GM10266 (cell line): ENCODE results near the gene LTV1.
"Not testable (repeated sequence)": the region's sequence is repeated elsewhere in the genome, so short reads cannot be mapped to it uniquely, and the experiment has no call there.

Experiments
- DNase-seq: peaks from one replicate; pipeline ENCODE4 v3.0.0; 2012; ENCODE audit errors: extremely low spot score
- TF ChIP-seq, protein P1 (sequence below): IDR thresholded peaks from 2 replicates; pipeline ENCODE4 v1.5.1; 2012; ENCODE audit warnings: mild to moderate bottlenecking, low read depth; ENCODE audit not compliant: control insufficient read depth, insufficient read depth; ENCODE audit errors: missing control alignments

The LTV1 gene

DNA sequence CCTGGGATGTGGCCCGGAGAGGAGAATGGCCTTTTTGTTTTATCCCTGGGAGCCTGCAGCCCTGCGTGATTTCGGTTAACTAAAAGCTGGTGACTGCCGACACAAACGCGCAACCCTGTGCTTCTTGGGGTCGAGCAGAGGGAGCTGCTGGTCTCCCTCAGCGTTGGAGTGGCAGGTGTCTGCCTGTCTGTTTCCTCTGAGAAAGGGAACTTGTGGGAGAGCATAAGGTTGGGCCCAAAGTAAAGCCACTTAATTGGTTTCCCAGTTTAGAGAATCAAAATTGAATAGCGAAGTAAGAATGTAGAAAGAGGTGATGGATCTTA lies 500 bp downstream of the LTV1 start:
- no peak for DNase-seq

GRCh38 chr6:143844006-143844405 lies 868 bp downstream of the LTV1 start:
- no peak for DNase-seq

More for the DNA sequence above, 500 bp downstream of the LTV1 start:
- TF ChIP-seq, protein P1, sequence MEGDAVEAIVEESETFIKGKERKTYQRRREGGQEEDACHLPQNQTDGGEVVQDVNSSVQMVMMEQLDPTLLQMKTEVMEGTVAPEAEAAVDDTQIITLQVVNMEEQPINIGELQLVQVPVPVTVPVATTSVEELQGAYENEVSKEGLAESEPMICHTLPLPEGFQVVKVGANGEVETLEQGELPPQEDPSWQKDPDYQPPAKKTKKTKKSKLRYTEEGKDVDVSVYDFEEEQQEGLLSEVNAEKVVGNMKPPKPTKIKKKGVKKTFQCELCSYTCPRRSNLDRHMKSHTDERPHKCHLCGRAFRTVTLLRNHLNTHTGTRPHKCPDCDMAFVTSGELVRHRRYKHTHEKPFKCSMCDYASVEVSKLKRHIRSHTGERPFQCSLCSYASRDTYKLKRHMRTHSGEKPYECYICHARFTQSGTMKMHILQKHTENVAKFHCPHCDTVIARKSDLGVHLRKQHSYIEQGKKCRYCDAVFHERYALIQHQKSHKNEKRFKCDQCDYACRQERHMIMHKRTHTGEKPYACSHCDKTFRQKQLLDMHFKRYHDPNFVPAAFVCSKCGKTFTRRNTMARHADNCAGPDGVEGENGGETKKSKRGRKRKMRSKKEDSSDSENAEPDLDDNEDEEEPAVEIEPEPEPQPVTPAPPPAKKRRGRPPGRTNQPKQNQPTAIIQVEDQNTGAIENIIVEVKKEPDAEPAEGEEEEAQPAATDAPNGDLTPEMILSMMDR, result no peak

GRCh38 chr6:143845033-143845432 lies 1.9 kb downstream of the LTV1 start:
- DNase-seq, result no peak
- TF ChIP-seq, protein P1, result no peak

More at GRCh38 chr6:143844006-143844405, 868 bp downstream of the LTV1 start:
- TF ChIP-seq, protein P1, result no peak

- not testable (repeated sequence) for DNase-seq
These were observed 8.6 kb downstream of the LTV1 start for GRCh38 chr6:143851706-143852105.

DNA sequence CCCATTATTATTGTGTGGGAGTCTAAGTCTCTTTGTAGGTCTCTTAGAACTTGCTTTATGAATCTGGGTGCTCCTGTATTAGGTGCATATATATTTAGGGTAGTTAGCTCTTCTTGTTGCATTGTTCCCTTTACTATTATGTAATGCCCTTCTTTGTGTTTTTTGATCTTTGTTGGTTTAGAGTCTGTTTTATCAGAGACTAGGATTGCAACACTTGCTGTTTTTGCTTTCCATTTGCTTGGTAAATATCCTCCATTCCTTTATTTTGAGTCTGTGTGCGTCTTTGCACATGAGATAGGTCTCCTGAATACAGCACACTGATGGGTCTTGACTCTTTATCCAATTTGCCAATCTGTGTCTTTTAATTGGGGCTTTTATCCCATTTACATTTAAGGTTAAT lies 11.9 kb downstream of the LTV1 start:
- not testable (repeated sequence) for DNase-seq

GRCh38 chr6:143856762-143857161 lies 13.6 kb downstream of the LTV1 start:
- not testable (repeated sequence) for DNase-seq

DNA sequence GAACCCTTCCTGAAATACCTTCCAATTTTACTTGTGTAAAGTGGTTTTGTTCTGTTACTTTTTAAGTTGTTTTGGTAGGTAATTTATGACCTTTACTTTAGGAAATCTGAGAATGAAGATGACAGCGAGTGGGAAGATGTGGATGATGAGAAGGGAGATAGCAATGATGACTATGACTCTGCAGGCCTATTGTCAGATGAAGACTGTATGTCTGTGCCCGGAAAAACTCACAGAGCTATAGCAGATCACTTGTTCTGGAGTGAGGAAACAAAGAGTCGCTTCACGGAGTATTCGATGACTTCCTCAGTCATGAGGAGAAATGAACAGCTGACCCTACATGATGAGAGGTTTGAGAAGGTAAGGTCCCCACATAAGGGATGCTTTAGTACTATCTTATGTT lies 14.5 kb downstream of the LTV1 start:
- DNase-seq, result no peak
- TF ChIP-seq, protein P1, result no peak

GRCh38 chr6:143859891-143860660 lies 16.9 kb downstream of the LTV1 start:
- TF ChIP-seq, protein P1, result no peak
- DNase-seq, result no peak

DNA sequence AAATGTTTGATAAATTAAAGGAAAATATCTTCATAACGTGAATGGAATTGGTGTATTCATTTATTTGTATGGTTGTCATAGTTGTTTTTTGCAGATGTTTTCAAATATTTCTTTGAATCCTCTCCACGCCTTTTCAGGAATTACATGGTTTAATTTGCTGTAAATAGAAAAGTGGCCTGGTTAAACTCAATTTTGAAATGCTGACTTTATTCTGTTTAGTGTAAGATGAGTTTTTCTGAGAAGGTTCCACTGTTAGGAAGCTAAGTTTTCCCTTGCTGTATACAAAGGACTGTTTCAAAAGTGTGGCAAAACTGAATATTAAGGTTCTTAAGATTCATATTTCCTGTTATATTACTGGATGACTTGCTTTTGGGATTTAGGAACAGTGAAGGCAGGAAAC lies 20.6 kb downstream of the LTV1 start:
- no peak for DNase-seq
- TF ChIP-seq, protein P1, result no peak
